ENCODE measurements around the gene TGFBR1.

TGFBR1 gene

DNA sequence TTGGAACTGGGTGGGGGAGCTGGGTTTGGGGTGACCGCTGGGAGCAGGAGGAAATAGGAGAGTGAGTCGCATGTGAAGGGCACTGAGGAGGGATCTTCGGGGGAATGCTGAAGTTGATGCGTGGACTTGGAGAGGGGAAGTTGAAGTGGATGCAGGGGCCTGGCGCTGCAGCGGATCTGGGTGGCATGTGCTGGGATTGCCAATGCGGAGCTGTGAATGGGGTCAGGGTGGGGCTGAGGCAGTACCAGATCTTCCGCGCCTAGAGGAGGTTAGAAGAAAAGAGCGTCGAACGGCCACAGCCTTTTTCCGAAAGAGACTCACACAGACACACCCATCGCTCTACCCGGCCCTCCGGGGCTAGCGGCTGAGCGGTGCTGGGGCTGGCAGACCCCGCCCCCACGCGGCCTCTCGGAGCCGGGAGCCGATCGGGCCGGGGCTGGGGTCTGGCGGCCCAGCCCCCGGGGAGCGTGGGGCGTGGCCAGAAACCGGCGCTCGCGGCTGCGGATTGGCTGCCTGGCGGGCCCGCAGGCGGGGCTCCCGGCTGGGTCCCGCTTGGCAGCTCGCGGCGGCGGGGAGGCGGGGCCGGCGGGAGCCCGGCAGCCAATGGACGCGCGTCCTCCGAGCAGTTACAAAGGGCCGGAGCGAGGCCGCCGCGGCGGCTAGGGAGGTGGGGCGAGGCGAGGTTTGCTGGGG lies at the start of gene TGFBR1:
Gene TGFBR1, plus strand, starts transcription at position 655 of the 693 bp plus-strand sequence. CDS start 93 bp downstream, outside the sequence.
- TF ChIP-seq ZNF70 (CRISPR knock-in tag; IDR thresholded peaks at IDR 0.05) (no peak), PPARA (CRISPR knock-in tag; IDR thresholded peaks at IDR 0.05; ENCODE audit: borderline replicate concordance) (no peak), TCF4 (CRISPR knock-in tag; IDR thresholded peaks at IDR 0.05; ENCODE audit: borderline replicate concordance) (no peak), ZNF565 (CRISPR knock-in tag; conservative IDR thresholded peaks at IDR 0.05; ENCODE audit: low read depth) (no peak)
- TF ChIP-seq, protein P1, sequence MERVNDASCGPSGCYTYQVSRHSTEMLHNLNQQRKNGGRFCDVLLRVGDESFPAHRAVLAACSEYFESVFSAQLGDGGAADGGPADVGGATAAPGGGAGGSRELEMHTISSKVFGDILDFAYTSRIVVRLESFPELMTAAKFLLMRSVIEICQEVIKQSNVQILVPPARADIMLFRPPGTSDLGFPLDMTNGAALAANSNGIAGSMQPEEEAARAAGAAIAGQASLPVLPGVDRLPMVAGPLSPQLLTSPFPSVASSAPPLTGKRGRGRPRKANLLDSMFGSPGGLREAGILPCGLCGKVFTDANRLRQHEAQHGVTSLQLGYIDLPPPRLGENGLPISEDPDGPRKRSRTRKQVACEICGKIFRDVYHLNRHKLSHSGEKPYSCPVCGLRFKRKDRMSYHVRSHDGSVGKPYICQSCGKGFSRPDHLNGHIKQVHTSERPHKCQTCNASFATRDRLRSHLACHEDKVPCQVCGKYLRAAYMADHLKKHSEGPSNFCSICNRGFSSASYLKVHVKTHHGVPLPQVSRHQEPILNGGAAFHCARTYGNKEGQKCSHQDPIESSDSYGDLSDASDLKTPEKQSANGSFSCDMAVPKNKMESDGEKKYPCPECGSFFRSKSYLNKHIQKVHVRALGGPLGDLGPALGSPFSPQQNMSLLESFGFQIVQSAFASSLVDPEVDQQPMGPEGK (CRISPR knock-in tag; IDR thresholded peaks at IDR 0.05; ENCODE audit: borderline replicate concordance), result no peak
- peak; percentile 87 for ATAC-seq

DNA sequence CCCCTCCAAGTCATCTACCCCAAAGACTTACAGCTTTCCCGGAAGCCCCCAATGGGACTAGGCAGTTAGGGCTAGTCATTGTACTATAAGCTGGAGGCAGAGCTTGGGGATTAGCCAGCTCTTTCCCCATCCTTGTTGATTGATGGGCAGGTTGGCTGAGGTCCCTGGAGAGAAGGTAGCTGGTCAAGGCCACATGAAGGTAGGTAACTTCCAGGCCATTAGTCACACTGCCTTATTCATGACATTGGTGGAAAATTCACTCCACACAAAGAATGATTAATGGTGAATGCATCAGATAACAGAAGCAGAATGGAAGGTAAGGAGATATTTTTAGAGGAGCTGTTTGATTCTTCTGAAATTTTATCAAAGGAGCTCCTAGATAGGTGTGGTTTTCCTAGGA lies 49.5 kb upstream of the TGFBR1 start:
- ATAC-seq, result no peak
- TF ChIP-seq ZNF8 (CRISPR knock-in tag; IDR thresholded peaks at IDR 0.05), result no peak
- no peak for TF ChIP-seq ZNF565 (CRISPR knock-in tag; conservative IDR thresholded peaks at IDR 0.05; ENCODE audit: low read depth)
- no peak for TF ChIP-seq GLIS3 (CRISPR knock-in tag; IDR thresholded peaks at IDR 0.05)
- no peak for TF ChIP-seq ZFP3 (CRISPR knock-in tag; IDR thresholded peaks at IDR 0.05)
- no peak for TF ChIP-seq ZFP30 (CRISPR knock-in tag; IDR thresholded peaks at IDR 0.05)
- no peak for TF ChIP-seq OSR1 (CRISPR knock-in tag; IDR thresholded peaks at IDR 0.05)
- TF ChIP-seq, protein P2, sequence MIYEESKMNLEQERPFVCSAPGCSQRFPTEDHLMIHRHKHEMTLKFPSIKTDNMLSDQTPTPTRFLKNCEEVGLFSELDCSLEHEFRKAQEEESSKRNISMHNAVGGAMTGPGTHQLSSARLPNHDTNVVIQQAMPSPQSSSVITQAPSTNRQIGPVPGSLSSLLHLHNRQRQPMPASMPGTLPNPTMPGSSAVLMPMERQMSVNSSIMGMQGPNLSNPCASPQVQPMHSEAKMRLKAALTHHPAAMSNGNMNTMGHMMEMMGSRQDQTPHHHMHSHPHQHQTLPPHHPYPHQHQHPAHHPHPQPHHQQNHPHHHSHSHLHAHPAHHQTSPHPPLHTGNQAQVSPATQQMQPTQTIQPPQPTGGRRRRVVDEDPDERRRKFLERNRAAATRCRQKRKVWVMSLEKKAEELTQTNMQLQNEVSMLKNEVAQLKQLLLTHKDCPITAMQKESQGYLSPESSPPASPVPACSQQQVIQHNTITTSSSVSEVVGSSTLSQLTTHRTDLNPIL (CRISPR knock-in tag; IDR thresholded peaks at IDR 0.05; ENCODE audit: low read depth), result no peak
- no peak for TF ChIP-seq RARB (CRISPR knock-in tag; IDR thresholded peaks at IDR 0.05)
- TF ChIP-seq, protein P3, sequence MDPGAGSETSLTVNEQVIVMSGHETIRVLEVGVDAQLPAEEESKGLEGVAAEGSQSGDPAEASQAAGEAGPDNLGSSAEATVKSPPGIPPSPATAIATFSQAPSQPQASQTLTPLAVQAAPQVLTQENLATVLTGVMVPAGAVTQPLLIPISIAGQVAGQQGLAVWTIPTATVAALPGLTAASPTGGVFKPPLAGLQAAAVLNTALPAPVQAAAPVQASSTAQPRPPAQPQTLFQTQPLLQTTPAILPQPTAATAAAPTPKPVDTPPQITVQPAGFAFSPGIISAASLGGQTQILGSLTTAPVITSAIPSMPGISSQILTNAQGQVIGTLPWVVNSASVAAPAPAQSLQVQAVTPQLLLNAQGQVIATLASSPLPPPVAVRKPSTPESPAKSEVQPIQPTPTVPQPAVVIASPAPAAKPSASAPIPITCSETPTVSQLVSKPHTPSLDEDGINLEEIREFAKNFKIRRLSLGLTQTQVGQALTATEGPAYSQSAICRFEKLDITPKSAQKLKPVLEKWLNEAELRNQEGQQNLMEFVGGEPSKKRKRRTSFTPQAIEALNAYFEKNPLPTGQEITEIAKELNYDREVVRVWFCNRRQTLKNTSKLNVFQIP (CRISPR knock-in tag; IDR thresholded peaks at IDR 0.05; ENCODE audit: borderline replicate concordance, low read depth), result no peak

DNA sequence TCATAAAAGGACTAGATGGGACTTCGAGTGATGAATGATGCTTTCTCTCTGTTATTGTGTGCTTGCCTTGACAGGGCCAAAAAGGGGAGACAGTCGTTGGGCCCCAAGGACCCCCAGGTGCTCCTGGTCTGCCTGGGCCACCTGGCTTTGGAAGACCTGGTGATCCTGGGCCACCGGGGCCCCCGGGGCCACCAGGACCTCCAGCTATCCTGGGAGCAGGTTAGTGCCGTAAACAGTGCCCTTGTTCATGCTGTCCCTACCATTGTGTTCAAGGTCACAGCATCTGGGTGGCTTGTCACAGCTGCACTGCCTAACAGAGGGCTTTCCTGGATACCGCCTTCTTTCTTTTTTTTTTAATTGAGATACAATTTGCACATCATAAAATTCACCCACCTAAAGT lies 48.7 kb upstream of the TGFBR1 start:
- TF ChIP-seq, protein P4, sequence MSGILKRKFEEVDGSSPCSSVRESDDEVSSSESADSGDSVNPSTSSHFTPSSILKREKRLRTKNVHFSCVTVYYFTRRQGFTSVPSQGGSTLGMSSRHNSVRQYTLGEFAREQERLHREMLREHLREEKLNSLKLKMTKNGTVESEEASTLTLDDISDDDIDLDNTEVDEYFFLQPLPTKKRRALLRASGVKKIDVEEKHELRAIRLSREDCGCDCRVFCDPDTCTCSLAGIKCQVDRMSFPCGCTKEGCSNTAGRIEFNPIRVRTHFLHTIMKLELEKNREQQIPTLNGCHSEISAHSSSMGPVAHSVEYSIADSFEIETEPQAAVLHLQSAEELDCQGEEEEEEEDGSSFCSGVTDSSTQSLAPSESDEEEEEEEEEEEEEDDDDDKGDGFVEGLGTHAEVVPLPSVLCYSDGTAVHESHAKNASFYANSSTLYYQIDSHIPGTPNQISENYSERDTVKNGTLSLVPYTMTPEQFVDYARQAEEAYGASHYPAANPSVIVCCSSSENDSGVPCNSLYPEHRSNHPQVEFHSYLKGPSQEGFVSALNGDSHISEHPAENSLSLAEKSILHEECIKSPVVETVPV (CRISPR knock-in tag; IDR thresholded peaks at IDR 0.05), result no peak
- no peak for TF ChIP-seq BACH2 (CRISPR knock-in tag; IDR thresholded peaks at IDR 0.05; ENCODE audit: borderline replicate concordance)
- TF ChIP-seq, protein P5, sequence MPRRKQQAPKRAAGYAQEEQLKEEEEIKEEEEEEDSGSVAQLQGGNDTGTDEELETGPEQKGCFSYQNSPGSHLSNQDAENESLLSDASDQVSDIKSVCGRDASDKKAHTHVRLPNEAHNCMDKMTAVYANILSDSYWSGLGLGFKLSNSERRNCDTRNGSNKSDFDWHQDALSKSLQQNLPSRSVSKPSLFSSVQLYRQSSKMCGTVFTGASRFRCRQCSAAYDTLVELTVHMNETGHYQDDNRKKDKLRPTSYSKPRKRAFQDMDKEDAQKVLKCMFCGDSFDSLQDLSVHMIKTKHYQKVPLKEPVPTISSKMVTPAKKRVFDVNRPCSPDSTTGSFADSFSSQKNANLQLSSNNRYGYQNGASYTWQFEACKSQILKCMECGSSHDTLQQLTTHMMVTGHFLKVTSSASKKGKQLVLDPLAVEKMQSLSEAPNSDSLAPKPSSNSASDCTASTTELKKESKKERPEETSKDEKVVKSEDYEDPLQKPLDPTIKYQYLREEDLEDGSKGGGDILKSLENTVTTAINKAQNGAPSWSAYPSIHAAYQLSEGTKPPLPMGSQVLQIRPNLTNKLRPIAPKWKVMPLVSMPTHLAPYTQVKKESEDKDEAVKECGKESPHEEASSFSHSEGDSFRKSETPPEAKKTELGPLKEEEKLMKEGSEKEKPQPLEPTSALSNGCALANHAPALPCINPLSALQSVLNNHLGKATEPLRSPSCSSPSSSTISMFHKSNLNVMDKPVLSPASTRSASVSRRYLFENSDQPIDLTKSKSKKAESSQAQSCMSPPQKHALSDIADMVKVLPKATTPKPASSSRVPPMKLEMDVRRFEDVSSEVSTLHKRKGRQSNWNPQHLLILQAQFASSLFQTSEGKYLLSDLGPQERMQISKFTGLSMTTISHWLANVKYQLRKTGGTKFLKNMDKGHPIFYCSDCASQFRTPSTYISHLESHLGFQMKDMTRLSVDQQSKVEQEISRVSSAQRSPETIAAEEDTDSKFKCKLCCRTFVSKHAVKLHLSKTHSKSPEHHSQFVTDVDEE (CRISPR knock-in tag; IDR thresholded peaks at IDR 0.05), result no peak
- TF ChIP-seq CSDC2 (CRISPR knock-in tag; IDR thresholded peaks at IDR 0.05), result no peak
- TF ChIP-seq PPARA (CRISPR knock-in tag; IDR thresholded peaks at IDR 0.05; ENCODE audit: borderline replicate concordance), result no peak
- no peak for TF ChIP-seq ZNF565 (CRISPR knock-in tag; conservative IDR thresholded peaks at IDR 0.05; ENCODE audit: low read depth)
- TF ChIP-seq, protein P1 (CRISPR knock-in tag; IDR thresholded peaks at IDR 0.05; ENCODE audit: borderline replicate concordance), result no peak
- TF ChIP-seq ISL1 (CRISPR knock-in tag; IDR thresholded peaks at IDR 0.05), result no peak
- no peak for ATAC-seq

Data from SK-N-SH treated with all-trans-retinoic acid at 6 μM for 48 hours (cell line).